Measurements from ENCODE around the gene CD247.

DNA sequence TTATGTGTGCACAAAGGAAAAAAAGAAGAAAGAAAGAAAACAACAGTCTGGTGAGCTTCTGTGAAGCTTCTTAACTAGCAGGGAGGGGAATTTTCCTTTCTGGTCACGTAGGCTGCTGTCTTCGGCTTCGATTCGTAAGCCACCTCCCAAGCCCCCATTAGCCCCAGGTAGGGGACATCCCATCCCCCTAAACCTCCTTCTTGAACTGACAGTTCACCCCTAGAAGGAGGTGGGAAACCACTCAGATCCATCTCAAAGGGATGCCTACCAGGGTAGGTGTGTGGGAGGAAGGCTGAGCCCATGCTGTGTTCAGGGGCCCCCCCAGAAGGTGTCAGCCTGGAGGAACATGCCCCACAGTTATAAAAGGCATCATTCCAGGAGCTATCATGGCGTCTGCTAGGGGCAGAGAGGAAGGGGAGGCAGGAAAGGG, 25.8 kb downstream of the CD247 start:
- no peak for TF ChIP-seq CTCF (IDR thresholded peaks at IDR 0.05)
- TF ChIP-seq, protein P1, sequence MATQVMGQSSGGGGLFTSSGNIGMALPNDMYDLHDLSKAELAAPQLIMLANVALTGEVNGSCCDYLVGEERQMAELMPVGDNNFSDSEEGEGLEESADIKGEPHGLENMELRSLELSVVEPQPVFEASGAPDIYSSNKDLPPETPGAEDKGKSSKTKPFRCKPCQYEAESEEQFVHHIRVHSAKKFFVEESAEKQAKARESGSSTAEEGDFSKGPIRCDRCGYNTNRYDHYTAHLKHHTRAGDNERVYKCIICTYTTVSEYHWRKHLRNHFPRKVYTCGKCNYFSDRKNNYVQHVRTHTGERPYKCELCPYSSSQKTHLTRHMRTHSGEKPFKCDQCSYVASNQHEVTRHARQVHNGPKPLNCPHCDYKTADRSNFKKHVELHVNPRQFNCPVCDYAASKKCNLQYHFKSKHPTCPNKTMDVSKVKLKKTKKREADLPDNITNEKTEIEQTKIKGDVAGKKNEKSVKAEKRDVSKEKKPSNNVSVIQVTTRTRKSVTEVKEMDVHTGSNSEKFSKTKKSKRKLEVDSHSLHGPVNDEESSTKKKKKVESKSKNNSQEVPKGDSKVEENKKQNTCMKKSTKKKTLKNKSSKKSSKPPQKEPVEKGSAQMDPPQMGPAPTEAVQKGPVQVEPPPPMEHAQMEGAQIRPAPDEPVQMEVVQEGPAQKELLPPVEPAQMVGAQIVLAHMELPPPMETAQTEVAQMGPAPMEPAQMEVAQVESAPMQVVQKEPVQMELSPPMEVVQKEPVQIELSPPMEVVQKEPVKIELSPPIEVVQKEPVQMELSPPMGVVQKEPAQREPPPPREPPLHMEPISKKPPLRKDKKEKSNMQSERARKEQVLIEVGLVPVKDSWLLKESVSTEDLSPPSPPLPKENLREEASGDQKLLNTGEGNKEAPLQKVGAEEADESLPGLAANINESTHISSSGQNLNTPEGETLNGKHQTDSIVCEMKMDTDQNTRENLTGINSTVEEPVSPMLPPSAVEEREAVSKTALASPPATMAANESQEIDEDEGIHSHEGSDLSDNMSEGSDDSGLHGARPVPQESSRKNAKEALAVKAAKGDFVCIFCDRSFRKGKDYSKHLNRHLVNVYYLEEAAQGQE (IDR thresholded peaks at IDR 0.05; ENCODE audit: insufficient read depth in 1 of 2, low read depth in 2 of 2, low read length in 1 of 2) = no peak

All from Panc1 (cell line).